NB4 (cell line): Measurements from ENCODE around the gene TACSTD2.

ENCODE experiments used
- CTCF ChIP-seq: IDR thresholded peaks from one replicate; pipeline ENCODE4 v1.5.1; 2012; ENCODE audit warnings: low read depth, low read length
- MYC ChIP-seq: IDR thresholded peaks from 2 replicates; pipeline ENCODE4 v1.6.1; 2011; ENCODE audit warnings: low read depth, low read length
- POLR2A ChIP-seq: IDR thresholded peaks from 2 replicates; pipeline ENCODE4 v1.6.1; 2011; ENCODE audit warnings: mild to moderate bottlenecking; ENCODE audit not compliant: insufficient read length; ENCODE audit errors: extremely low read depth

- TF ChIP-seq CTCF (no peak), POLR2A (no peak), MYC (no peak)
Observed at GRCh38 chr1:58585581-58586151, 8.6 kb upstream of the TACSTD2 start.
